ENCODE results near the gene SAMD8.

DNA sequence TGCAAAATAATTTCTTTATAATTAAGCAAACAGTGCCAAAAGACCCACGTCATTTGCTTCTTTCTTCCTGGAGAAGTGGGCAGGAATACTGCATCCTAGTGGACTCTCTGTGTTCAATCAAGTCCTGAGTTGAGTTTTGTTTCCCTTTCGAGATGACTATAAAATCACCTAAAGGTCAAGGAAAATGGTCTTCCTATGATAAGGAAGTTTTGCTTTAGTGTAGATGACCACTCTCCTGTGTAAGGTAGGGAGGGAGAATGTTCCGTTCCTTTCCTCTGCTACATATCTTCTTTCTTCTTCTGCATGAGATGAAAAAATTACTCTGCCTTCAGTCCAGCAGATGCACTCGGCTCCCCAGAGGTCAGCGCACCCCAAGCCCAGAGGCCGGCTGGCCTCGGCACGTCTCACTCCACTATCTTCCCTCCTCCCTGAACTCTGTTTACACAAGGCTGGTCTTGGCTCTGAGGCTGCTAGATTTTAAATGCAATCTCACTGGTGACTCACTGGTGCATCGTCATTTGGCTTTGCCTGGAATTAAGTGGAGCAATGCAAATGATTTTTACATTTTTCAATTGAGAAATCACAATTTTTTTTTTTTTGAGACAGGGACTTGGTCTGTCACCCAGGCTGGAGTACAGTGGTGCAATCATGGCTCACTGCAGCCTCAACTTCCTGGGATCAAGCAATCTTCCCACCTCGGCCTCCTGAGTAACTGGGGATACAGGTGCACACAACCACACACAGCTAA lies 80.5 kb downstream of the SAMD8 start:
- TF ChIP-seq, protein P1, sequence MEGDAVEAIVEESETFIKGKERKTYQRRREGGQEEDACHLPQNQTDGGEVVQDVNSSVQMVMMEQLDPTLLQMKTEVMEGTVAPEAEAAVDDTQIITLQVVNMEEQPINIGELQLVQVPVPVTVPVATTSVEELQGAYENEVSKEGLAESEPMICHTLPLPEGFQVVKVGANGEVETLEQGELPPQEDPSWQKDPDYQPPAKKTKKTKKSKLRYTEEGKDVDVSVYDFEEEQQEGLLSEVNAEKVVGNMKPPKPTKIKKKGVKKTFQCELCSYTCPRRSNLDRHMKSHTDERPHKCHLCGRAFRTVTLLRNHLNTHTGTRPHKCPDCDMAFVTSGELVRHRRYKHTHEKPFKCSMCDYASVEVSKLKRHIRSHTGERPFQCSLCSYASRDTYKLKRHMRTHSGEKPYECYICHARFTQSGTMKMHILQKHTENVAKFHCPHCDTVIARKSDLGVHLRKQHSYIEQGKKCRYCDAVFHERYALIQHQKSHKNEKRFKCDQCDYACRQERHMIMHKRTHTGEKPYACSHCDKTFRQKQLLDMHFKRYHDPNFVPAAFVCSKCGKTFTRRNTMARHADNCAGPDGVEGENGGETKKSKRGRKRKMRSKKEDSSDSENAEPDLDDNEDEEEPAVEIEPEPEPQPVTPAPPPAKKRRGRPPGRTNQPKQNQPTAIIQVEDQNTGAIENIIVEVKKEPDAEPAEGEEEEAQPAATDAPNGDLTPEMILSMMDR (conservative IDR thresholded peaks at IDR 0.05 in 1 of 2, IDR thresholded peaks at IDR 0.05 in 1 of 2; ENCODE audit: extremely low read depth in 1 of 2, insufficient read depth in 1 of 2, low read depth in 1 of 2, low read length in 2 of 2) = no peak
- TF ChIP-seq EZH2 (IDR thresholded peaks at IDR 0.05; ENCODE audit: borderline replicate concordance, low read length) = no peak

Data from mammary epithelial cell (primary cell).